ENCODE data around the gene PRPF40A.

- TF ChIP-seq EZH2 (IDR thresholded peaks at IDR 0.05; ENCODE audit: insufficient read depth, poor library complexity, severe bottlenecking) (no peak), EZH2phosphoT487 (IDR thresholded peaks at IDR 0.05; ENCODE audit: insufficient read depth, low read depth) (no peak)
Observed at GRCh38 chr2:152638056-152638455, 79.2 kb downstream of the PRPF40A start.
